HG02981 (cell line): ENCODE data around the gene RNF14.

Experiments
- ATAC-seq: cut with Tn5 transposase; IDR thresholded peaks from one replicate; pipeline ENCODE4 v1.9.1; 2021; ENCODE audit warnings: mild to moderate bottlenecking, moderate library complexity; ENCODE audit not compliant: unreplicated experiment

Gene RNF14

GRCh38 chr5:141976176-141976575, 7.3 kb downstream of the RNF14 start:
- ATAC-seq = no peak

GRCh38 chr5:141978389-141978788, 9.5 kb downstream of the RNF14 start:
- ATAC-seq = no peak

GRCh38 chr5:141982626-141983025, 13.7 kb downstream of the RNF14 start:
- ATAC-seq = no peak

DNA sequence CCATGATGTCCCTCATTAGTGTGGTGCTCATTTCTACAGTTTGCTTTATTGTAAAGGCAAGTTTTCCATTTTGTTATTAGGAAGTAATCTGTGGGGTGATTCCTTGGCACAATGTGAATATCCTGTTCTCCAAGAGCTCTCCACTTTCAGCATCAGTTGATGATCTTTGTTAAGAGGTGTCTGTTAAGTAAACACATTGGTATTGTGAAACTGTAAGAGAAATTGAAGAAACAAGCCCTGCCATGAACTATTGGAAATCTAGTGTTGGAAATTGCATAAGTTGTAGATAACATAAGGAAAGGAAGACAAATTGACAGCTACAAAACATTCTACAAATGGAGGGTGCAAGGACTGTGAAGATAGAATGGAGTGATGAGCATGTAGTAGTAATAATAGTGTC, 17.2 kb downstream of the RNF14 start:
- no peak for ATAC-seq

DNA sequence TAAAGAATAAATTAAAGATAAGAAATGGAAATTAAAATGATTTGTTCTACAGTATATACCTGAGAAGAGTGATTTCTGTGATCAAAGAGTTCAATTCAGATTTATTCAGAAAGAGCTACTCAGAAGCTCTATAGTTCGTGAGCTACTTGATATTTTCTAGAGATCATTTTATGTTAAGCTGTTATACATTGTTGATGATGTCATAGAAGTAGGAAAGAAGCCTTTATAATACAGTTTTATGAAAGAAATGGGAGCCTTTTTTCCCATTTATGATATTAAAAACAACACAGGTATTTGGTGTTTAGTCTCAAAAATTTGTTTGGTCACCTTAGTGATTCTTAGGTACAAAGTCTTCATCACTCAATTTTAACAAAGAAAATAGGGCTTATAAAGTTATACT, 20.8 kb downstream of the RNF14 start:
- no peak for ATAC-seq

GRCh38 chr5:141992349-141992963, 23.6 kb downstream of the RNF14 start:
- no peak for ATAC-seq

DNA sequence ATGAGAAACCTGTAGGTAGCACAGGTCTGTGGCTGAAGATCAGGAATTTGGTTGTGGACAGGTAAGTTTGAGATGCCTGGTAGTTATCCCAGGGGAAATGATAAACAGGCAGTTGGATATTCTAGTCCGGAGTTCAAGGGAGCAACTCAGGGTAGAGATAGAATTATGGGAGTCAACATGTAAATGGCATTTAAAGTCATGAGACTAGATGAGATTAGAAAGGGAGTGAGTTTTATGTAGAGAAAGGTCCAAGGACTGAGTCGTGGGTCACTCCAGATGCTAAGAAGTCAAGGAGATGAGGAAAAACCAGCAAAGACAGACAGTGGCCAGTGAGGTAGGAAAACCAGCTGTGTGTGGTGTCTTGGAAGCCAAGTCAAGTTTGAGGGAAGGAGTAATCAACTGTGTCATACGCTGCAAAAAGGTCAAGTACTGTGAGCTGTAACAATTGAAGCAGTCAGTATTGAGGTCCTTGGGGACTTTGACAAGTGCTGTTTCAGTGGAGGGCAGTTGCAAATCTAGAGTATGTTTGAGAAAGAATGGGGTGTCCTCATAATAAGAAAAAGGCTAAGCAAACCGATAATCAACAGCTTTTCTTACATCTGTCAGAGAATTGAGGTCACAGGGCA, 25.7 kb downstream of the RNF14 start:
- ATAC-seq = no peak

- ATAC-seq = no peak
Observed at GRCh38 chr5:141995656-141996055, 26.8 kb downstream of the RNF14 start.

GRCh38 chr5:141997358-141997960, 28.6 kb downstream of the RNF14 start:
- ATAC-seq = no peak

DNA sequence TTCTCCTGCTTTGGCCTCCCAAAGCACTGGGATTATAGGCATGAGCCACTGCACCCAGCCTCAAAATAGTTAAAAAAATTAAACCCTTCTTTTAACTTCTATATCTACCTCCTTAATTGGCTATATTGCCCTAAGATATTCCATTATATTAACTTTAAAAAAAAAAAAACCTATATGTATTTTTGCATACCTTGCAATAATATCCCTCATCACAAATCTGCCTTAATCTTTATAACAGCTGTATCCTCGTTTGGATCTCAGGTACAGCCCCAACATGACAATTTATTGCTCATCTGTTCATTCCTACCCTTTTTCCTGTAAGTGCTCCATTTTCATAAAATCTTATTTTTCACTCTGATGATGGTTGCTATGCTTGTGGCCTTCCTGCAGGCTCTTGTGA, 31.3 kb downstream of the RNF14 start:
- no peak for ATAC-seq

DNA sequence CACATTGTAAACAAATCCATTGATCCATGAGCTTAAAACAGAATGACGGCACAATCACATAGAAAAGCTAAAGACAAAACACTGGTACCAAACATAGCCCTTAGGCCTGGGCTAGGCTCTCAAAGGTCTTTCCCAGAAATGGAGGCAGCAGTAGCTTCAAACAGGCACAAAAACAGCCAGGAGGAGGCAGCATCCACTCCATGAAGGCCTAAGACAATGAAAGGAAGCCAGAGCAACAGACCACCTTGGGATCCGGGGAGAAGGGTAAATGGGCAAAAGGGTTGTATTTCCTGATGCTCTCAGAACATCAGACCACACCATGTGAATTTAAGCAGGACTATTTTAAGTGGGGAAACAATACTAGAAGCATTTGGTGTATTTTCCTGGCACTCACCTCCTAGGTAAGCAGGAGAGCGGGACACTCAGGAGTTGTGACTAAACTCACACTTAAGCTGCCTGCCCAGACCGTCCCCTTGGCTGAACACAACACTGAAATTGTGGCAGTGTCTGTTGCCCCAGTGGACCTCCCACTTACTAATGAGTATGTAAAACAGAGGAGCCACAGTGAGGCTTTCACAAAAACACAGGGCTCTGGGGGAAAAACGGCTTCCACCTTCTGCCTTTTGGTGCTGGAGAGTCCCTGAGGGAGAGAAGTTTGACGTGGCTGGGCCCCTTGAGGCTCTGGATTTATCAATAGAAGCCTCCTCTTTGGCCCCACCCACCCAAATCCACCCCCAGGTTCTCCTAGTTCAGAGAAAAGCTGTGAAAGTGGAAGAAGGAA, 32.0 kb downstream of the RNF14 start:
- ATAC-seq = no peak

- ATAC-seq = no peak
Observed at GRCh38 chr5:142003266-142003800, 34.4 kb downstream of the RNF14 start.

GRCh38 chr5:142006363-142007236, 37.7 kb downstream of the RNF14 start:
- peak; percentile 40 for ATAC-seq

- peak; percentile 17 for ATAC-seq
Observed at GRCh38 chr5:142007237-142007544, 38.3 kb downstream of the RNF14 start.

GRCh38 chr5:142008813-142009212, 39.9 kb downstream of the RNF14 start:
- no peak for ATAC-seq

GRCh38 chr5:142009886-142010285, 41.0 kb downstream of the RNF14 start:
- ATAC-seq = no peak

GRCh38 chr5:142011572-142012185, 42.8 kb downstream of the RNF14 start:
- ATAC-seq = no peak

- no peak for ATAC-seq
Observed at GRCh38 chr5:142012186-142012785, 43.4 kb downstream of the RNF14 start.

DNA sequence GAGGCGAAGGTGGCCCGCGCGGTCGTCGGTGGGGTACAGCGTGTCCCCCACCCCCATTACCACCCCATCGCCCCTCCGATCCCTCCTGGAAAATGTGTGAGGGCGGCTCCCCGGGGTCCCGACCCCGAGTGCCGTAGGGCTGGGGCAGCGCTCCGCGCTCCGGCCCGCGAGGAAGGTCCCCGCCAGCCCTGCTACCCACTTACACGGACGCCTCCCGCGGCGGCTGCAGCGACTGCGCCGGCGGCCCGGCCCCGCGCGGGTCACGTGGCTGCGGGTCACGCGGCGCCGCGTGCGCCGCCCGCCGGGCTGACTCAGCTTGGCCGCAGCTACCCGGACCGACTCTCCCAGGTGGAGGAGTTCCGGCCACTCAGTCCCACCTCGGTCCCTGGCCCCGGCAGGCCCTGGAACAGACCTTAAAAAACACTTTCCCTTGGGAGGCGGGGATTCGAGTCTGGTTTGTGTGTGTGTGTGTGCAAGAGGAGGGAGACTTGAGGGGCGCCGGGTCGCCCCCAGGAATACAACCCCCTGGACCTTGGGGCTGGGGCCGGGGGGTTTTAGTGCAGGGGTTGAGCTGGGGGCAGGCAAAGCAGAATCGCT, 44.0 kb downstream of the RNF14 start, which contains the start of gene GNPDA1:
Gene GNPDA1 (minus strand): TSS at position 236 of the 597 bp plus-strand sequence. CDS start 992 bp downstream, outside the sequence.
- peak; percentile 50 for ATAC-seq
